HCT116 (cell line): ENCODE data around the gene TWF1. TPM values are rescaled to one million over a fixed set of nuclear protein-coding genes. Genes with fewer than 3 reads are reported as not detected.

Source experiments
- ATAC-seq: fragments of 200-7000 bp; cut with Tn5 transposase; 2 replicates; pipeline ENCODE4 v1.9.1; 2020; ENCODE audit warnings: mild to moderate bottlenecking, moderate library complexity
- BruUV-seq: library from RNA; stranded (reverse); fragments of 400-500 nt; replicated peaks from 2 replicates; lab custom pipeline; 2021; lab: Mats Ljungman, UMichigan
- CTCF ChIA-PET: fragments of 300-600 bp; sonication (Branson Sonifier 250); formaldehyde crosslinking; loops from one replicate; lab custom pipeline; 2021; ENCODE audit warnings: antibody characterized with exemption; lab: Charles Lee
- POLR2A ChIA-PET: fragments of 300-600, 350-600 bp; sonication (Branson Sonifier 250); formaldehyde crosslinking; loops from one replicate; lab custom pipeline; 2021; ENCODE audit warnings: antibody characterized with exemption; lab: Charles Lee
- RAD21 ChIA-PET, 2 experiments: fragments of 300-600 bp; sonication (Branson Sonifier 250); formaldehyde crosslinking; loops; one replicate each; lab custom pipeline; 2023; ENCODE audit warnings: low total read pairs in 2 of 2; ENCODE audit not compliant: uncharacterized antibody in 2 of 2, unreplicated experiment in 2 of 2, low non-redundant PET in 1 of 2; lab: Charles Lee
- DNase-seq: peaks from one replicate; pipeline ENCODE4 v3.0.0-alpha.2; 2010; ENCODE audit warnings: low read depth, low spot score
- H2AFZ ChIP-seq: fragments of 200-600 bp; shearing (Covaris generic), sonication (generic); 2 replicates; pipeline ENCODE4 v1.6.1; 2017; ENCODE audit warnings: low read depth, mixed run types, mixed read lengths, antibody characterized with exemption, low read length; ENCODE audit not compliant: poor library complexity, severe bottlenecking
- H3K27ac ChIP-seq: 2 replicates; pipeline ENCODE4 v1.5.1; 2012; ENCODE audit warnings: low read depth, low read length
- H3K27me3 ChIP-seq: fragments of 200-600 bp; sonication (generic); 2 replicates; pipeline ENCODE4 v1.6.1; 2016; ENCODE audit warnings: mixed run types, low read length, mixed read lengths; ENCODE audit not compliant: insufficient read depth
- H3K36me3 ChIP-seq, 2 experiments: fragments of 200-500 bp in 1 of 2; fragments of 200-600 bp in 1 of 2; sonication (Bioruptor generic) in 1 of 2; sonication (generic) in 1 of 2; 2 replicates each; pipeline versions ENCODE4 v1.5.1 to v1.6.1; 2014 to 2016; ENCODE audit warnings: low read length in 2 of 2, inconsistent platforms in 1 of 2, mixed read lengths in 1 of 2, mixed run types in 1 of 2; ENCODE audit not compliant: insufficient read depth in 2 of 2, control insufficient read depth in 1 of 2
- H3K4me1 ChIP-seq, 2 experiments: fragments of 200-600 bp in 1 of 2; sonication (generic) in 1 of 2; 2 replicates each; pipeline versions ENCODE4 v1.5.1 to v1.6.1; 2012 to 2017; ENCODE audit warnings: low read length in 2 of 2, inconsistent platforms in 1 of 2, mild to moderate bottlenecking in 1 of 2, mixed read lengths in 1 of 2, mixed run types in 1 of 2, moderate library complexity in 1 of 2; ENCODE audit not compliant: insufficient read depth in 2 of 2, control insufficient read depth in 1 of 2
- H3K4me2 ChIP-seq: fragments of 200-600 bp; sonication (generic); 2 replicates; pipeline ENCODE4 v1.6.1; 2017; ENCODE audit warnings: mixed run types, low read length, mixed read lengths
- H3K4me3 ChIP-seq, 2 experiments: fragments of 200-600 bp in 1 of 2; sonication (generic) in 1 of 2; replicated peaks in 1 of 2; 2 replicates each; pipeline ENCODE4 v1.5.1; 2011 to 2016; ENCODE audit warnings: low read length in 2 of 2, control low read depth in 1 of 2, low read depth in 1 of 2, mild to moderate bottlenecking in 1 of 2, mixed read lengths in 1 of 2, mixed run types in 1 of 2
- H3K79me2 ChIP-seq: fragments of 200-600 bp; sonication (generic); 2 replicates; pipeline ENCODE4 v1.6.1; 2017; ENCODE audit warnings: mild to moderate bottlenecking, mixed run types, low read length, moderate library complexity, mixed read lengths; ENCODE audit not compliant: insufficient read depth
- H3K9ac ChIP-seq: fragments of 200-600 bp; sonication (generic); 2 replicates; pipeline ENCODE4 v1.6.1; 2016; ENCODE audit warnings: low read length, mixed read lengths
- H3K9me2 ChIP-seq: fragments of 200-600 bp; sonication (generic), shearing (Covaris generic); 2 replicates; pipeline ENCODE4 v1.6.1; 2017; ENCODE audit warnings: mixed run types, mild to moderate bottlenecking, moderate library complexity; ENCODE audit not compliant: insufficient read depth
- H3K9me3 ChIP-seq, 2 experiments: fragments of 200-500 bp in 1 of 2; fragments of 200-600 bp in 1 of 2; sonication (Bioruptor generic) in 1 of 2; sonication (generic) in 1 of 2; 2 replicates each; pipeline ENCODE4 v1.6.1; 2014 to 2017; ENCODE audit warnings: low read length in 2 of 2, mixed read lengths in 2 of 2, inconsistent platforms in 1 of 2, low read depth in 1 of 2, mild to moderate bottlenecking in 1 of 2, mixed run types in 1 of 2, moderate library complexity in 1 of 2; ENCODE audit not compliant: control insufficient read depth in 1 of 2, insufficient read depth in 1 of 2
- H4K20me1 ChIP-seq: fragments of 200-600 bp; sonication (generic), shearing (Covaris generic); 2 replicates; pipeline ENCODE4 v1.6.1; 2017; ENCODE audit warnings: mixed run types, mild to moderate bottlenecking, moderate library complexity; ENCODE audit not compliant: insufficient read depth
- EGR1 ChIP-seq: IDR thresholded peaks from 2 replicates; pipeline ENCODE4 v1.6.1; 2012; ENCODE audit warnings: low read depth
- ELF1 ChIP-seq: IDR thresholded peaks from 2 replicates; pipeline ENCODE4 v1.6.1; 2012; ENCODE audit warnings: low read depth, borderline replicate concordance
- EZH2phosphoT487 ChIP-seq: fragments of 200-600 bp; IDR thresholded peaks from 2 replicates; pipeline ENCODE4 v1.6.1; 2018; ENCODE audit warnings: antibody characterized with exemption, borderline replicate concordance
- POLR2AphosphoS5 ChIP-seq: IDR thresholded peaks from 2 replicates; pipeline ENCODE4 v1.6.1; 2011; ENCODE audit warnings: mild to moderate bottlenecking, low read depth, low read length, moderate library complexity
- SIN3A ChIP-seq: IDR thresholded peaks from 2 replicates; pipeline ENCODE4 v1.6.1; 2012; ENCODE audit warnings: low read depth
- SP1 ChIP-seq: IDR thresholded peaks from 2 replicates; pipeline ENCODE4 v1.6.1; 2012; ENCODE audit warnings: low read depth
- SRF ChIP-seq: IDR thresholded peaks from 2 replicates; pipeline ENCODE4 v1.6.1; 2012; ENCODE audit warnings: low read depth
- ZFX ChIP-seq: fragments of 450-650 bp; IDR thresholded peaks from 2 replicates; pipeline ENCODE4 v1.6.1; 2017
- ZNF274 ChIP-seq: fragments of 200-500 bp; sonication (Bioruptor generic); IDR thresholded peaks from 2 replicates; pipeline ENCODE4 v1.6.1; 2014; ENCODE audit warnings: mild to moderate bottlenecking, low read depth, low read length, inconsistent platforms
- intact Hi-C: fragments of 100-400 bp; cut with micrococcal nuclease; formaldehyde crosslinking; loops from 2 replicates; pipeline ENCODE4 v1.10.0; 2022
- total RNA-seq: library from RNA; stranded (reverse); gene quantifications from one replicate; pipeline ENCODE4 v1.2.1, GENCODE V29; 2021; ENCODE audit not compliant: unreplicated experiment
- TF ChIP-seq, protein P1 (sequence below): IDR thresholded peaks from 2 replicates; pipeline ENCODE4 v1.6.1; 2012
- TF ChIP-seq, protein P2 (sequence below): IDR thresholded peaks from 2 replicates; pipeline ENCODE4 v1.6.1; 2012; ENCODE audit warnings: low read depth
- TF ChIP-seq, protein P3 (sequence below): IDR thresholded peaks from 2 replicates; pipeline ENCODE4 v1.6.1; 2012

TWF1 gene
- total RNA-seq, 1 experiment from 2014 or later = 125 TPM

DNA sequence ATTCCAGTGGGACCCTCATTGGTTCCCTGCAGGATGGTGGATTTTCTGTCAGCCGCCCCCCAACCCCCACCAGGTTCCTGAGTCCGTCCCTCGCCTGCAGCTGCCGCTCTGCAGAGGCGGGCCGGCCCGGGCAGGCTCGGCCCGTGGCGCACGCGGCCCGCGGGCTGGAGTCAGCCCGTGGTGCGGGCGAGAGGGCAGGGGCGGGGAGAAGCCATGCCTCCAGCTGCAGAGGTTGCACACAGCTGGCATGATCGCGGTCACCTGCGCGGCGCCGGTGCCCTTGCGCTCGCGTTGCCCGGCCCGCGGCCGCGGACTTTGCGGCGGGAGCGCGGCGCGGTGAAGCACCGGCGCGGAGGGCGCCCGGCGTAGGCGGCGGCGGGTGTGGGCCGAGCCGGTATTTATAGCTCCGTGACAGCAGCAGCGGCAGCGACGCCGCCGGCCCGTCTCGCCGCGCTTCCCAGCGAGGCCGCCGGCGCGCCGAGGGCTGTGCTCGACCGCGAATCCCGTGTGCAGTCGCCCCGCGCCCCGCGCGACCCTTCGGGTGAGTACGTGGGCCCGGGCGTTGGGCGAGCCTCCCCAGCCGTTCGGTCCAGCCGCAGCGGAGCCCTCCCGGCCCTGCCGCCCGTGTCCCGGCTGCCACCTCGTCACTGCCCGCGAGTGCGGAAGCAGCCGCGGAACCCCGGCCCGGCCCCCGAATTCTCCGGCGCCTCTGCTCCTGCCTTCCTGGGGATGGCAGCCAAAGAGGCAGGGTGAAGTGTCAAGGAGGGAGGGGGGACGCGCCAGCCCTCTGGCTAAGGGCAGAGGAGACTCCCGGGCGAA lies 29.7 kb upstream of the TWF1 start, which contains the start of gene TMEM117:
TSS of gene TMEM117 (plus strand) at position 426 of the 819 bp plus-strand sequence.
- peak within 1 kb of the TSS; percentile 73 for H3K9ac ChIP-seq
- ATAC-seq (peak; percentile 81), DNase-seq (no peak)
- no peak for TF ChIP-seq EGR1
- peak; percentile 21; the same call in 1 of the 2 replicates for TF ChIP-seq ELF1
- peak; percentile 37; the same call in 1 of the 2 replicates for TF ChIP-seq POLR2AphosphoS5
- TF ChIP-seq ZFX = peak; percentile 97
- TF ChIP-seq, protein P1, sequence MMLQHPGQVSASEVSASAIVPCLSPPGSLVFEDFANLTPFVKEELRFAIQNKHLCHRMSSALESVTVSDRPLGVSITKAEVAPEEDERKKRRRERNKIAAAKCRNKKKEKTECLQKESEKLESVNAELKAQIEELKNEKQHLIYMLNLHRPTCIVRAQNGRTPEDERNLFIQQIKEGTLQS = no peak
- intact Hi-C loops = no loop called here
- H3K4me2 ChIP-seq = peak within 1 kb of the TSS; percentile 94
- H3K27me3 ChIP-seq = no peaks in the 10 kb centered on the region
- CTCF ChIA-PET = interaction anchor here (2.2 kb wide), 1 partner anchor 47 kb away, joined by 5 read pairs; no protein-coding TSS in a partner anchor
- H2AFZ ChIP-seq = peak within 1 kb of the TSS; percentile 91
- no peaks in the 10 kb centered on the region for H3K79me2 ChIP-seq
- peaks cover 0 to 16% of the 10 kb centered on the region in 2 experiments; a peak in 2 of 4 replicates for H3K4me1 ChIP-seq
- H3K36me3 ChIP-seq = no peaks in the 10 kb centered on the region
- H3K9me3 ChIP-seq = no peaks in the 10 kb centered on the region
- no peaks in the 10 kb centered on the region for H3K9me2 ChIP-seq
- RAD21 ChIA-PET = no interaction called here
- POLR2A ChIA-PET = interaction anchor here (1.0 kb wide), 1 partner anchor 17 kb away, joined by 3 read pairs; no protein-coding TSS in a partner anchor
- no TSS peak for BruUV-seq
- H3K4me3 ChIP-seq = peak within 1 kb of the TSS; percentile 63 to 72
- H3K27ac ChIP-seq = peak within 1 kb of the TSS; percentile 65
- H4K20me1 ChIP-seq = no peaks in the 10 kb centered on the region

DNA sequence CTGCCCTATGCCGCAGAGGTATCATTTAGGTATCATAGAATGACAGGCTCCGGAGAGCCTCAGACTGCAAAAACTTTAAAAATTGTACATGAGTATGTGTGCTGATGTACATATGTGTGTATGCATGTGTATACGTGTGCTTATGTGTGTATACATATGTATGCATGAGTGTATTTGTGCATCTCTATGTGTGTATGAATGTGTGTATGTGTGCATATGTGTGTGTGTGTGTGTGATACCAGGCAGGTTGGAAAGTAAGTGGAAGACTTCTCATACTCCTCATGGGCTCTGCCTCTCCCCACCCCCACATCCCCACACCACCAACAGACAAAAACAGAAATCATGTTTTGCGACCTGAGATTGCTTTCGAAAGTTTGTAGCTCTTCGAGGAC lies 29.1 kb upstream of the TWF1 start:
- Histone ChIP-seq H3K4me3 (peak overlapping the region; percentile 63 to 72), H2AFZ (peak overlapping the region; percentile 85), H3K4me2 (peak overlapping the region; percentile 94), H3K9me3 (no peaks in the 10 kb centered on the region), H3K9me2 (no peaks in the 10 kb centered on the region), H4K20me1 (no peaks in the 10 kb centered on the region), H3K79me2 (no peaks in the 10 kb centered on the region), H3K36me3 (no peaks in the 10 kb centered on the region), H3K27ac (peak overlapping the region; percentile 65), H3K9ac (peak overlapping the region; percentile 73), H3K27me3 (no peaks in the 10 kb centered on the region), H3K4me1 (peaks cover 0 to 16% of the 10 kb centered on the region in 2 experiments; a peak in 2 of 4 replicates)
- ATAC-seq (peak; percentile 39), DNase-seq (no peak)
- RAD21 ChIA-PET = no interaction called here
- POLR2A ChIA-PET = interaction anchor here (1.0 kb wide), 1 partner anchor 18 kb away, joined by 3 read pairs; no protein-coding TSS in a partner anchor
- CTCF ChIA-PET = interaction anchor here (2.2 kb wide), 1 partner anchor 48 kb away, joined by 5 read pairs; no protein-coding TSS in a partner anchor
- BruUV-seq = no TSS peak
- intact Hi-C loops = no loop called here
- TF ChIP-seq EZH2phosphoT487 (no peak), SP1 (no peak), ELF1 (no peak), SIN3A (no peak), ZFX (no peak), SRF (no peak), ZNF274 (no peak)
- TF ChIP-seq, protein P2, sequence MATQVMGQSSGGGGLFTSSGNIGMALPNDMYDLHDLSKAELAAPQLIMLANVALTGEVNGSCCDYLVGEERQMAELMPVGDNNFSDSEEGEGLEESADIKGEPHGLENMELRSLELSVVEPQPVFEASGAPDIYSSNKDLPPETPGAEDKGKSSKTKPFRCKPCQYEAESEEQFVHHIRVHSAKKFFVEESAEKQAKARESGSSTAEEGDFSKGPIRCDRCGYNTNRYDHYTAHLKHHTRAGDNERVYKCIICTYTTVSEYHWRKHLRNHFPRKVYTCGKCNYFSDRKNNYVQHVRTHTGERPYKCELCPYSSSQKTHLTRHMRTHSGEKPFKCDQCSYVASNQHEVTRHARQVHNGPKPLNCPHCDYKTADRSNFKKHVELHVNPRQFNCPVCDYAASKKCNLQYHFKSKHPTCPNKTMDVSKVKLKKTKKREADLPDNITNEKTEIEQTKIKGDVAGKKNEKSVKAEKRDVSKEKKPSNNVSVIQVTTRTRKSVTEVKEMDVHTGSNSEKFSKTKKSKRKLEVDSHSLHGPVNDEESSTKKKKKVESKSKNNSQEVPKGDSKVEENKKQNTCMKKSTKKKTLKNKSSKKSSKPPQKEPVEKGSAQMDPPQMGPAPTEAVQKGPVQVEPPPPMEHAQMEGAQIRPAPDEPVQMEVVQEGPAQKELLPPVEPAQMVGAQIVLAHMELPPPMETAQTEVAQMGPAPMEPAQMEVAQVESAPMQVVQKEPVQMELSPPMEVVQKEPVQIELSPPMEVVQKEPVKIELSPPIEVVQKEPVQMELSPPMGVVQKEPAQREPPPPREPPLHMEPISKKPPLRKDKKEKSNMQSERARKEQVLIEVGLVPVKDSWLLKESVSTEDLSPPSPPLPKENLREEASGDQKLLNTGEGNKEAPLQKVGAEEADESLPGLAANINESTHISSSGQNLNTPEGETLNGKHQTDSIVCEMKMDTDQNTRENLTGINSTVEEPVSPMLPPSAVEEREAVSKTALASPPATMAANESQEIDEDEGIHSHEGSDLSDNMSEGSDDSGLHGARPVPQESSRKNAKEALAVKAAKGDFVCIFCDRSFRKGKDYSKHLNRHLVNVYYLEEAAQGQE = no peak
- TF ChIP-seq, protein P3, sequence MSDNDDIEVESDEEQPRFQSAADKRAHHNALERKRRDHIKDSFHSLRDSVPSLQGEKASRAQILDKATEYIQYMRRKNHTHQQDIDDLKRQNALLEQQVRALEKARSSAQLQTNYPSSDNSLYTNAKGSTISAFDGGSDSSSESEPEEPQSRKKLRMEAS = no peak; the same call in 1 of the 2 replicates
